Body of pancreas (tissue), 4 donors: Measurements from ENCODE around the gene ACYP2. TPM values are rescaled to one million over a fixed set of nuclear protein-coding genes. Genes with fewer than 3 reads are reported as not detected.
"Not testable (repeated sequence)": the region's sequence is repeated elsewhere in the genome, so short reads cannot be mapped to it uniquely, and the experiment has no call there.

Experiments
- ATAC-seq: fragments of 150-250 bp; one replicate; pipeline ENCODE4 v1.9.1; 2016
- DNase-seq, 4 donors: peaks; one replicate each; pipeline ENCODE4 v3.0.0-alpha.2; 2019
- H3K27ac ChIP-seq, 4 donors: fragments of 200-600 bp; sonication (generic); 1 replicate in 3 of 4; 2 replicates in 1 of 4; pipeline versions ENCODE4 v1.5.1 to v1.6.1; 2016 to 2019; ENCODE audit warnings: mild to moderate bottlenecking in 1 of 4, mixed read lengths in 1 of 4, moderate library complexity in 1 of 4
- H3K27me3 ChIP-seq, 2 donors: fragments of 200-600 bp; sonication (generic); one replicate each; pipeline ENCODE4 v1.6.0; 2016; ENCODE audit warnings: mild to moderate bottlenecking in 1 of 2
- H3K36me3 ChIP-seq, 2 donors: fragments of 200-600 bp; sonication (generic); replicated peaks in 1 of 2; 2 replicates each; pipeline ENCODE4 v1.5.1; 2016; ENCODE audit warnings: low read depth in 2 of 2; ENCODE audit not compliant: insufficient read depth in 1 of 2
- H3K4me1 ChIP-seq: fragments of 200-600 bp; sonication (generic); one replicate; pipeline ENCODE4 v1.6.0; 2016
- H3K4me3 ChIP-seq, 2 donors: fragments of 200-600 bp; sonication (generic); 1 replicate in 1 of 2; 2 replicates in 1 of 2; pipeline ENCODE4 v1.5.1; 2016 to 2019
- H3K9me3 ChIP-seq, 3 donors: fragments of 200-600 bp; sonication (generic); 1 replicate in 2 of 3; 2 replicates in 1 of 3; pipeline ENCODE4 v1.5.1; 2016
- POLR2A ChIP-seq, 3 donors: fragments of 450-650 bp; IDR thresholded peaks; one replicate each; pipeline ENCODE4 v1.6.1; 2016; ENCODE audit warnings: antibody characterized with exemption in 3 of 3, mild to moderate bottlenecking in 2 of 3
- WGBS, 2 donors: methylation state at CpG; one replicate each; pipeline ENCODE4 v1.1.5; 2017; 5-methylcytosine and 5-hydroxymethylcytosine counted together
- intact Hi-C: fragments of 100-400 bp; cut with DNase I; formaldehyde crosslinking; loops from one replicate; pipeline ENCODE4 v1.15.1; 2023
- total RNA-seq, 2 donors: library from RNA; depleted of rRNA; stranded (reverse); fragments of >200 nt; gene quantifications; one replicate each; pipeline ENCODE4 v1.1.0, GENCODE V29; 2016
- TF ChIP-seq, protein P1 (sequence below), 7 experiments: fragments of 450-650 bp in 4 of 7; fragments of 200-600 bp in 3 of 7; sonication (generic) in 3 of 7; IDR thresholded peaks; one replicate each; pipeline ENCODE4 v1.5.1; 2016 to 2019; ENCODE audit warnings: antibody characterized with exemption in 7 of 7

ACYP2 gene
- 10 to 100 TPM in 1 of 2 donors, 1 to 10 TPM in 1; 2.6 to 11.2 TPM for total RNA-seq

DNA sequence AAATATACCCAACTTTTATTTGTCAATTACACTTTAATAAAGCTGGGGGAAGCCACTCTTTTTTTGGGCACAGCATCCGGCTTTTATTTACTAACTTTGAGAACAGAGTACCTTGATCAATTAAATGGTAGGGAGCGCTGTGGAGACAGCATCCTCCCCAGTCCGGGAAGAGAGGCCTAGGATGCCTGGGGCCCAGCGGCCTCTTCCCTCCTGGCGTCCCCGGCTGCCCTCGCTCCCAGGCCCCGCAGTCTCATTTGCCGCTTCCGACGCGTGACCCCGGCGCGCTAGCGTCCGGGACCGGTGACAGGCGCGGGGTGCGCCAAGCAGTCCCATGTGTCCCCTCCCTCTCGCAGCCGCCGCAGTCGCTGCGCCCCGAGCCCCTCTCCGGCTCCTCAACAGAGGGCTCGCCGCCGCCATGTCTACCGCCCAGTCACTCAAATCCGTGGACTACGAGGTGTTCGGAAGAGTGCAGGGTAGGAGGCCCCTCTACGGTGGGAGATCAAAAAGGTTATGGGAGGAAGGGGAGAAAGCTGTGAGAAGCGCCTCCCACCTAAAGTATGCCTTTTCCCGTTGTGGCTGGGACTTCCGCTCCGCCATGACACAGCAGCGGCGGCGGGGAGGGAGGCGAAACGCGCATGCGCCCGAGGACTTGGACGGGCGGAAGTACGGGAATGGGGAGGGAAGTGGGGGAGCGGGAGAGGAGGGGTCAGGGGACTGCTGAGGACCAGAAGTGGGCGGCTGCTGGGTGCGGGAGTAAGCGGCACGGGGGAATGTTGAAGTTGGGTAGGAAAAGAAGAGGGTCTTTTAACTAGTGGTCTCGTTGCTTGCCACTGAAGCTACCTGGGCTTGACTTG lies at the start of gene ACYP2:
TSS of gene ACYP2 (plus strand) at position 332 of the 854 bp plus-strand sequence.
- H3K4me1 ChIP-seq = peaks cover 9% of the 10 kb centered on the region
- no peaks in the 10 kb centered on the region for H3K27me3 ChIP-seq
- peak within 1 kb of the TSS; percentile 36 to 70 for H3K4me3 ChIP-seq
- peaks cover 0 to 2% (median 0%) of the 10 kb centered on the region in 3 donors for H3K9me3 ChIP-seq
- H3K27ac ChIP-seq = peak within 1 kb of the TSS; percentile 95 to 100 (median 98)
- DNase-seq (peak; percentile 94 to 96 (median 96)), ATAC-seq (peak; percentile 97)
- intact Hi-C loops = no loop called here
- WGBS, 2 donors = 0% methylated on average over 30 to 53 of the region's 57 CpGs
- TF ChIP-seq, protein P1, sequence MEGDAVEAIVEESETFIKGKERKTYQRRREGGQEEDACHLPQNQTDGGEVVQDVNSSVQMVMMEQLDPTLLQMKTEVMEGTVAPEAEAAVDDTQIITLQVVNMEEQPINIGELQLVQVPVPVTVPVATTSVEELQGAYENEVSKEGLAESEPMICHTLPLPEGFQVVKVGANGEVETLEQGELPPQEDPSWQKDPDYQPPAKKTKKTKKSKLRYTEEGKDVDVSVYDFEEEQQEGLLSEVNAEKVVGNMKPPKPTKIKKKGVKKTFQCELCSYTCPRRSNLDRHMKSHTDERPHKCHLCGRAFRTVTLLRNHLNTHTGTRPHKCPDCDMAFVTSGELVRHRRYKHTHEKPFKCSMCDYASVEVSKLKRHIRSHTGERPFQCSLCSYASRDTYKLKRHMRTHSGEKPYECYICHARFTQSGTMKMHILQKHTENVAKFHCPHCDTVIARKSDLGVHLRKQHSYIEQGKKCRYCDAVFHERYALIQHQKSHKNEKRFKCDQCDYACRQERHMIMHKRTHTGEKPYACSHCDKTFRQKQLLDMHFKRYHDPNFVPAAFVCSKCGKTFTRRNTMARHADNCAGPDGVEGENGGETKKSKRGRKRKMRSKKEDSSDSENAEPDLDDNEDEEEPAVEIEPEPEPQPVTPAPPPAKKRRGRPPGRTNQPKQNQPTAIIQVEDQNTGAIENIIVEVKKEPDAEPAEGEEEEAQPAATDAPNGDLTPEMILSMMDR (IDR thresholded peaks at IDR 0.05) = peak in 4 of 7 experiments; percentile 10 to 29 (median 19)
- TF ChIP-seq POLR2A (IDR thresholded peaks at IDR 0.05) = peak; percentile 83 to 94 (median 93)
- no peaks in the 10 kb centered on the region for H3K36me3 ChIP-seq

DNA sequence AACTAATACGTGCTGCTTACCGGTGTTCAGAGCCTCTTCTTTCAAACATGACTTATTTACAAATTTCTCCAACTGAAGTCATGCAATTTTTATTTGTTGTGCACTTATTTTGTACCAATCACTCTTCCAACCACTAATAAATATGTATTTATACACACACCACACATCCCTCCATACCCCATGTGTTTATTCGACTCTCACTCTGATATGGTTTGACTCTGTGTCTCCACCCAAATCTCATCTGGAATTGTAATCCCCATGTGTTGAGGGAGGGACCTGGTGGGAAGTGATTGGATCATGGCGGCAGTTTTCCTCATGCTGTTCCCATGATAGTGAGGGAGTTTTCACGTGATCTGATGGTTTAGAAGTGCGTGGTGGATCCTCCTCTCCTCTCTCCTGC lies 49.5 kb upstream of the ACYP2 start:
- WGBS, 2 donors = 94 to 99% methylated on average over 6 of the region's 6 CpGs

DNA sequence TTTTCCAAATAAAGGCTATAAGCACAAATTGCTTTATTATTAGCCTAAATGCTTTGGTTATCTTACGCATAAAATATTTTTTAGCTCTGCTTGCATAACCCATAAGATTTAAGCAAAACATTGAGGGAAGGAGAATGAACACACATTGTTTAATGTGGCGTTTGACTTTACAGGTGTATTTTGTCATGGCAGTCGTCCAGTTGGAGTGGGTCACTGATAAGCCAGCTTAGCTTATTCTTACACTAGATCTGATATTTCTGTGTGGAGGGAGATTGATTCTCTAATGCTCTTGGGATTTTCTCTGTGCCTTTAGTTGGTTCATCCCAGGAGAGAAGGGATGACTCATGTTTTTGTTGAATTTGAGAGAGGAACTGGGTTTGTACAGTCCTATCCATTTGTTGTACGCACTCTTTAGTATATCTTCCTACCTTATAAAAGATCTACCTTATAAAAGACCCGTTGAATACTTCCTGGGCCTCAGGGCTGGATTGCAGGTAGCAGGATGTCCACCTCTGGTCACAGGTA lies 47.5 kb upstream of the ACYP2 start:
- no peak overlapping the region for H3K4me3 ChIP-seq
- H3K27ac ChIP-seq = no peak overlapping the region
- no peaks in the 10 kb centered on the region for H3K9me3 ChIP-seq
- no peak for ATAC-seq
- DNase-seq = peak in 2 of 4 donors; percentile 21 to 58
- no peaks in the 10 kb centered on the region for H3K27me3 ChIP-seq
- TF ChIP-seq, protein P1 (IDR thresholded peaks at IDR 0.05) = no peak
- TF ChIP-seq POLR2A (IDR thresholded peaks at IDR 0.05) = no peak
- peaks cover 16% of the 10 kb centered on the region for H3K4me1 ChIP-seq
- intact Hi-C loops = no loop called here
- no peaks in the 10 kb centered on the region for H3K36me3 ChIP-seq
- WGBS, 2 donors = 47 to 49% methylated on average over 5 of the region's 5 CpGs

More for the DNA sequence above, 49.5 kb upstream of the ACYP2 start:
- Histone ChIP-seq H3K36me3 (no peaks in the 10 kb centered on the region), H3K9me3 (no peaks in the 10 kb centered on the region), H3K4me3 (no peak overlapping the region), H3K27me3 (no peaks in the 10 kb centered on the region), H3K4me1 (peaks cover 16% of the 10 kb centered on the region), H3K27ac (no peak overlapping the region)
- DNase-seq (no peak), ATAC-seq (no peak)
- no peak for TF ChIP-seq POLR2A (IDR thresholded peaks at IDR 0.05)
- TF ChIP-seq, protein P1 (IDR thresholded peaks at IDR 0.05) = no peak
- intact Hi-C loops = no loop called here

DNA sequence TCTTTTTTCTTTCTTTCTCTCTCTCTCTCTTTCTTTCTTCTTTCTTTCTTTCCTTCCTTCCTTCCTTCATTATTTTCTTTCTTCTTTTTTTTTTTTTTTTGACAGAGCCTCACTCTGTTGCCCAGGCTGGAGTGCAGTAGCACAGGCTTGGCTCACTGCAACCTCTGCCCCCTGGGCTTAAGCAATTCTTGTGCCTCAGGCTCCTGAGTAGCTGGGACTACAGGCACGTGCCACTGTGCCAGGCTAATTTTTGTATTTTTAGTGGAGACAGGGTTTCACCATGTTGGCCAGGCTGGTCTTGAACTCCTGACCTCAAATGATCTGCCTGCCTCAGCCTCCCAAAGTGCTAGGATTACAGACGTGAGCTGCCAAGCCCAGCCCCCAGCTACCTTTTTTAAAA lies 42.9 kb upstream of the ACYP2 start:
- ATAC-seq, H3K9me3 ChIP-seq, intact Hi-C loops, H3K27ac ChIP-seq, DNase-seq, H3K27me3 ChIP-seq, H3K4me3 ChIP-seq, H3K36me3 ChIP-seq: not testable (repeated sequence)
- WGBS, 2 donors = 80 to 94% methylated on average over 2 of the region's 2 CpGs
- H3K4me1 ChIP-seq = peaks cover 16% of the 10 kb centered on the region

DNA sequence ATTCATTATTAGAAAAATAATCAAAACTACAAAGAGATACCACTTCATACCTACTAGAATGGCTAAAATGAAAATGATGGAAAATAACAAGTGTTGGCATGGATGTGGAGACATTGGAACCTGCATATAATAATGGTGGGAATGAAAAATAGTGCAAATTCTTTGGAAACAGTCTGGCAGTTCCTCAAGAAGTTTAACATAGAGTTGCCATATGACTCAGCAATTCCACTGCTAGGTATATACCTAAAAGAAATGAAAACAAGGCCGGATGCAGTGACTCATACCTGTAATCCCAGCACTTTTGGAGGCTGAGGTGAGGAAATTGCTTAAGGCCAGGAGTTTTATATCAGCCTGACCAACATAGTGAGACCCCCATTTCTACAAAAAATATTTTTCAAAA lies 41.6 kb upstream of the ACYP2 start:
- no peak overlapping the region for H3K27ac ChIP-seq
- H3K4me3 ChIP-seq = no peak overlapping the region
- DNase-seq (no peak), ATAC-seq (no peak)
- peaks cover 14% of the 10 kb centered on the region for H3K4me1 ChIP-seq
- H3K27me3 ChIP-seq = no peaks in the 10 kb centered on the region
- H3K36me3 ChIP-seq = no peaks in the 10 kb centered on the region
- intact Hi-C loops = no loop called here
- no peaks in the 10 kb centered on the region for H3K9me3 ChIP-seq
- 80 to 87% methylated on average over 1 of the region's 1 CpG for WGBS, 2 donors
- TF ChIP-seq, protein P1 (IDR thresholded peaks at IDR 0.05) = no peak
- TF ChIP-seq POLR2A (IDR thresholded peaks at IDR 0.05) = no peak
